Amygdala (tissue), 56 donors: ENCODE results near the gene GRB10.

Experiments used
- DNase-seq, 56 donors: peaks; one replicate each; lab custom pipeline; 2025; lab: John Stamatoyannopoulos, UW

The GRB10 gene

GRCh38 chr7:50660830-50661175, 121.9 kb downstream of the GRB10 start:
- no peak for DNase-seq

DNA sequence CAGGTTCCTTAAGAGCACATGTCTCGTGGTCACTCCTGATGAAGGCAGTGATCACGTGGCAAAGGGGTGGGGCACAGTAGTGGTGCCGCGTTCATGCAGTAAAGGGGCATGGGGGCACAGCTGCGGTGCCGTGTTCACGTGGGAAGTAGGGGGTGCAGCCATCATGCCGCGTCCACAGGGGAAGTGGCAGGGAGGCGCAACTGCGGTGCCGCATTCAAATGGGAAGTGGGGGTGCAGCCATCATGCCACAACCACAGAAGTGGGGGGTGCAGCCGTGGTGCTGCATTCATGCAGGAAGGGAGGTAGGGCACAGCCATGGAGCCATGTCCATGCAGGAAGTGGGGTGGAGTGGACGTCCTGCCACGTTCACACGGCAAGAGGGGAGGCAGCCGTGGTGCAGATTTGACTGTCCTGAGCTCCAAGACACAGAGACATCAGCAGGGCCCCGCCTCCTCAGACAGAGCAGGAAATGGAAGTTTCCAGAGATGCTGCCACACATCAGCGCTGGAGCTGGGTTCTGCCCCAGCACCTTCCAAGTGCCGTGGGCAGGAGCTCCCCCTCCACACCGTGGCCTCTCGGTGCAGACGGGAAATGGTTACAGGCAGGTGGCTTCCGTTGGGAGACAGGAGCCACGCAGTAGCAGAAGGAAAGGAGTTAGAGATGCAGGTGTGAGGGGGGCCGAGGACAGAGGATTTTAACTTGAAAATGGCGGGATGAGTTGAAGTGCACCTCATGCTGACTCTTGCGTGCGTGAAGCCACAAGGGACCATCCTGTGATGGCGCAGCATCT, 122.5 kb downstream of the GRB10 start:
- DNase-seq, result peak in 11 of 56 donors; percentile 19 to 77 (median 32)

DNA sequence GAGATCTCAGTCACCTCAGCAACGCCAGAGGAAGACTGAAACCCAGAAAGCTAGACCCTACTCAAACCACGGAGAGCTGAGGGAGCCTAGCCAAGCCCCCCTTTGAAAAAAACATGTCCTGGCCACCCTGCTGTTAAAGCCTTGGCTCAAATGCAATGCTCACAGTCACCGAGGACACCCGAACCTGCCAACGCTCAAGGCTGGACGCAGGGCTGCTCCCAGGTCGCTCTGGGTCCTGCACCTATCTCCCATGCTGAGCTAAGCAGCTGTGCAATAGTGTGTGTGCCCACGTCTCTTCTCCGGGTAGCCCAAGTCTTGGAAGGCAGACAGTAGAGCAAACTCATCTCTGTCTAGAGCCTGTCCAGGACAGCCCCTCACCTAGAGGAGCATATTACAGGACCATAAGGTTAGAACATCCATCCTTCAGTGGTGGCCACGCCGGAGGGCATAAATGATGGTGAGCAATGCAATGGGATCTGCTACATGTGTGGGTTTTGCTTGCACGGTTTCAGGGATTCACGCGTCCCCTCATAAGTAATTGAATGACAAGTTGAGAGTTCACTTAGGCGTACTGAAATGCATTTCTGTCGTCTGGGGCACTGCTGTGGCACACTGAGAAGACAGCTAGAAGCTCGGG, 123.2 kb downstream of the GRB10 start:
- no peak for DNase-seq

DNA sequence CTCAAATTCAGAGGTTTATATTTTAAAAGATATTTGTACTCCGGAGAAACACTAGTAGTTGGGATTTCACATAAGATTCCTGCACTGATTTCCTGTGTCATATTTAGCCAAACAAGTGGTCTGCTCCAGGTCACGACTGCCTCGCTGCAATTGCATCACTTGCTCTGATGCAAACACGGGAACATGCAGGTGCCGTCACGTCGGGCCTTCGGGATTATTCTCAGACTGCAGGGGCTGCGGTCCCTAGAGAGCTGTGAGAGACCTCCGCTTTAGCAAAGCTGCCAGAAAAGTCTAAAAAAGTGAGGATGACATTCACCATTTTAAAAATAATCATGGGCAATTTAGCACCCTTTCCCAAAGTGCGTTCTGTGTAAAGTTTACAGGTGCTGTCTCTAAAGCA, 124.0 kb downstream of the GRB10 start:
- DNase-seq, result no peak

DNA sequence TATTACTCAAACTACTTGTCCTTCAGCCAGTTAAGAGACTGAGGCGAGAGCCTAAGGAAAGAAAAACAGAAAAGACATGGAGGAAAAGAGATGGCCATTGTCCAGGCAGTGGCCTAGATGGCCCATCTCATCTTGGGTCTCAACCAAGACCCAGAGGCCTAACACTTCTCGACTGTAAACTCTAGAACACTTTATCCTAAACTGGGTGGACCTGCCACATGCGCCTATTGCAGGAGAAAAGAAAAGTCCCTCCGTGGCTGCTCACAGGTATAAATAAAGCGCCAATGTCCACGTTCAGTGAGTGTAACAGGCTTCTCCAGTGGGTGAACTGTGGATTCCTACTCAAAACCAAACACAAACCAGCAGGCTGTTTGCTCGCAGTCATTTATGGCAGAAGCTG, 124.8 kb downstream of the GRB10 start:
- DNase-seq, result no peak

- DNase-seq, result peak in 7 of 56 donors; percentile 18 to 55 (median 28)
Observed at GRCh38 chr7:50657341-50657873, 125.3 kb downstream of the GRB10 start.

DNA sequence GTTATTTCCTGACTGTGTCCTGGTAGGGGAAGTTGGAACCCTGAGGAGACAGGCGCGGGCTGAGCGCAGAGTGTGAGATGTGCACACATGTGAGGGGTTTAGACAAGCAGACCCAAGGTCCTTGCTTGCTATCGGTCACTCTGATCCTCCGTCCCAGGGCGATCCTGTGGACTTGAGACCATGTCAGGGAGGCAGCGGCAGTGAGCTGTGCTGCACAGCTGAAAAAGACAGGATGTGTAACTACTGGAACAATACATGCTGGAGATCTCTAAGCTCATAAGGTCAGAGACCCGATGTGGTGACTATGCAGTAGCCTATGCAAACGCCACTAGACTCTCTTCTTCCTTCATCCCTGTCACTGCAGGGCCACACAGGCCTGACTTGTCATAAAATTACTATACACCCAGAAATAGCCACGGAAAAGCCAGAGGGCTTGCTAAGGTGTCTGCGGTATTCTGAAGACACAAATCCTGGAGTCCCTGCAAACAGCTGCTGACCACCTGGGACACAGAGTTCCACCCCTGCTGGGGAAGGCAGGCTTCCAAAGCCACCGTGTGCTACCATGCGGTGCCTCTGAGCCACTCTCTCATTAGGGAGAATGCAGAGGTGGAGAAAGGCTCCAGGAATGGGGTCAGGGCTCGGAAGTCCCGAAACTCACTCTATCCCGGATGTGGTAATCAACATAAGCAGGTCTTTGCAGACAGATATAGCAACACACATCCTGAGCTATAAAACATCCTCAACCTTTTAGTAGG, 126.4 kb downstream of the GRB10 start:
- DNase-seq, result no peak

DNA sequence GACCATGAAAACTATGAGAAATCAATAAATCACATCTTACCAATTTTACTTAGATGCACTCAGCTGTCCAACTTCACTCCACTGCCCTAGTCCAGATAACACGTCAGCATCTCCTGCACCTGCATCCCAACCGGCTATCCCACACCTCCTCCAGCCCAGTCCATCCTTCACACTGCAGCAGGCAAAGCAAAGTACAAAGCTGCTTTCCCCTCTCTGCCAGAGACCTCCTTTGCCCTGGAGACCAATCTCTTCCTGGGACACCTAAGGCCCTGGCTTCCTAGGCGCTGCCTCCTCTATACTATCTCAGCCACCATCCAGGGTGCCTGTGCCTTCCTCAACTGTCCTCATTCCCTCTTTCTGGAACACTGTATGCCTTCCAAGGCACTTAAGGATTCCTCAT, 127.2 kb downstream of the GRB10 start:
- DNase-seq, result no peak

- DNase-seq, result no peak
Observed at GRCh38 chr7:50655020-50655419, 127.7 kb downstream of the GRB10 start.

GRCh38 chr7:50653981-50654425, 128.7 kb downstream of the GRB10 start:
- DNase-seq, result peak in 1 of 56 donors; percentile 8

DNA sequence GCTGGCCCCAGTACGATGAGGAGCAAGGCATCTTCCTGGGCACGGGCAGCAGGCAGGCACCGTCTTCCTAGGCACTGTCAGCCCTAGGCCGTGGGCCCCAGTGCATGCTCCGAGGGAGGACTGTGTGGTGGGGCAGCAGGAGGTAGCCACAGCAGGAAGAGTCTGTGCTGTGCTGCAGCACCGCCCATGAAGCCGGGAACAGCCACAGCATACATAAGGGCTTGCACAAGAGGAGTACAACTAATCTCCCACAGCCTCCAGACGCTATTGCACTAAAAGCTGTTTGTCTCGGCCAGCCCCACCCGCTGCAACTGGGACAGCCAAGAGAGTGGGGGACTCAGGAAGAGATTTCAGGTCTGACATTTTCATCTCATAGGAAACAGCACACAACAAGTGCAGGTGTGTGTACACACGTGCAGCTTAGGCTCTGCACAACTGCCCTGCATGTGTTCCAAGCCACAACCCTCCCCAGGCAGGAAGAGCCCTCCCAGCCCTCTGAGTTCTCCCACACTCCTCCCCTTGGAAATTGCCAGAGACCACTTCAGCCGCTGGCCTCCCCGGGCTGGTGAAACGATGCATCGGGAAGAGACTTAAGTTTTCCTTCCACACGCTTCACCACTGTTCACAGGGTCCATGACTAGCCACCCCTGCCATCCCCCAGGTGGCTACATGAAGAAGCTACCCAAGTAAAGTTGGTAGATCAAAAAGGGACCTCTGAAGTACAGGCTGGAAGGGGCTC, 129.4 kb downstream of the GRB10 start:
- DNase-seq, result peak in 4 of 56 donors; percentile 26 to 33 (median 32)

DNA sequence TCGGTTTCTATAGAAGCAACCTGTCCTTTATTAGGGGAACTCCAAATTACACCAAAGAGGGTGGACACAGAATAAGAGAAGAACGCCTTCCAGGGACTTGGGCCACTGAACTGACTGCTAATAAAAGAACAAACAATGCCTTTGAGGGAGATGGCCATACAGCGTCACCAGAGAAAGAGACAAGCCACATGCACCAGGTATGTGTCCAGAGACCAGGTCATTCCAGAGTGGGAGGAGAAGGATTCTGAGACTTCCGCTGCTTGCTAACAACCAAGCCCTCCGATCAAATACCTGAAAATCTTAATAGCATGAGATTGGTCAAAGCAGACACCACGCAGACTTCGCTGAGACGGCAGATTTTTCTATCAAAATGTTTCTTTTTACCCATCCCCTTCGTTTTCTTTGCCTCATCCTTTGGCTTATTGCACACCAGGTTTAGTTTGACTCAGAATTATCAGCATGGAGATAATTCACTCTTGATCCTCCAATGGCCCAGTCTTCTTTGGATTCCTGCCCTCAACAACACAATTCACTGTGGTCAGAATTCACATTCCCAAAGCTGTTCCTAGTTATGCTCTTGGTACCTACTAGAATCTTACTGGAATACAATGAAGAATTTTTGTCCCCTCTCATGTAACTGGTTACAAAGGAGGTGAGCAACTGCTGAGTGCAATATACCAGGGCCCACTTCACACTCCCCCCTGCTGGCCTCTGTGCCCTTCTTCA, 130.1 kb downstream of the GRB10 start:
- DNase-seq, result no peak

- DNase-seq, result no peak
Observed at GRCh38 chr7:50651271-50651989, 131.3 kb downstream of the GRB10 start.

DNA sequence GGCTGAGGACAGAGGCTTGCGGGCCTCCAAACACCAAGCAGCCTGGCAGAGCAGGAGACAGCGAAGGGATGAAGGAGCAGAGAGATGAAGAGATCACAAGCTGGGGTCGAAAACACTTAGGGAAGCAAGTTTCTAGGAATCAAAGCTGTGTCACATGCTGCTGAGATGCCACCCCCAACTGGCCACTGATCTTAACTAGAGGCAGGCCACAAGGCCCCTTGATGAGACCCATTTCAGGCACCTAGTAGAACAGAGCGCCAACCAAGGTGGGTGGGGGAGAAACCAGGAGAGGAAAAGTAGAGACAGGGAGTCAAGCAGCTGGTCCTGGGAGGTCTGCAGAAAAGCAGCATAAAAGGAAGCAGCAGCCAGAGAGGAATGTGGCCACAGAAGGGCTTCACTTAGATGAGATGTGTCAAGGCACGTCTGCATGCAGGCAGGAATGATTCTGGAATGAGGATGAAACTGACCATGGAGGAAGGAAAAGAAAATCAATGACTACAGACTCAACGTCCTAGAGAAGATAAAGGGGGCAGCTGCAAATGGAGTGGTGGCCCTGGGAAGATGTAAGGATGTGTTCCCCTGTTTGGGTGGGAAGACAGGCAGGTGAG, 132.5 kb downstream of the GRB10 start:
- DNase-seq, result no peak

- no peak for DNase-seq
Observed at GRCh38 chr7:50649259-50649885, 133.3 kb downstream of the GRB10 start.

- no peak for DNase-seq
Observed at GRCh38 chr7:50648570-50649169, 134.0 kb downstream of the GRB10 start.

- no peak for DNase-seq
Observed at GRCh38 chr7:50648076-50648475, 134.6 kb downstream of the GRB10 start.
